Measurements from ENCODE around the gene INPP4B.

Gene INPP4B

GRCh38 chr4:142846108-142846728 lies at the start of gene INPP4B:
Gene INPP4B, minus strand, starts transcription at chr4:142846301.
- DNase-seq, result peak in 1 of 2 experiments; percentile 42

- no peak for DNase-seq
Measured at GRCh38 chr4:142893012-142893411, 46.9 kb upstream of the INPP4B start.

DNA sequence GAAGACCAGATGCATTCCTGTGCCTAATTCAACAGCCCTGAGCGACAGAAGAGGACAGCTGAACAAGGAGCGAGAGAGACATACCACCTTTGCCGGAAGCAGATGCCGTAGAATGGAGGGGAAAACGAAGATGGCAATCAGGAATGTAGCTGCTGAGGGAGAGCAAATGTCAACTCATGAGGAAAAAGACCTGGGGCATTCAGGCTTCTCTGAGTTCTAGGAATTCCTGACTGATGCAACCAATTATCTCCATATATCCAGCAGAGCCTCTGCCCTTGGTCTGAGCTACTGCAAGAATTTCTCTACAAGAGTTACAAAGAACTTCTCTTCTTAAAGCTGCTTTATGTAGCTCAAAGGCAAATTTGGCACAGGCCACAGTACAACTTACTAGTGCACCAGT lies 40.5 kb upstream of the INPP4B start:
- no peak for DNase-seq

DNA sequence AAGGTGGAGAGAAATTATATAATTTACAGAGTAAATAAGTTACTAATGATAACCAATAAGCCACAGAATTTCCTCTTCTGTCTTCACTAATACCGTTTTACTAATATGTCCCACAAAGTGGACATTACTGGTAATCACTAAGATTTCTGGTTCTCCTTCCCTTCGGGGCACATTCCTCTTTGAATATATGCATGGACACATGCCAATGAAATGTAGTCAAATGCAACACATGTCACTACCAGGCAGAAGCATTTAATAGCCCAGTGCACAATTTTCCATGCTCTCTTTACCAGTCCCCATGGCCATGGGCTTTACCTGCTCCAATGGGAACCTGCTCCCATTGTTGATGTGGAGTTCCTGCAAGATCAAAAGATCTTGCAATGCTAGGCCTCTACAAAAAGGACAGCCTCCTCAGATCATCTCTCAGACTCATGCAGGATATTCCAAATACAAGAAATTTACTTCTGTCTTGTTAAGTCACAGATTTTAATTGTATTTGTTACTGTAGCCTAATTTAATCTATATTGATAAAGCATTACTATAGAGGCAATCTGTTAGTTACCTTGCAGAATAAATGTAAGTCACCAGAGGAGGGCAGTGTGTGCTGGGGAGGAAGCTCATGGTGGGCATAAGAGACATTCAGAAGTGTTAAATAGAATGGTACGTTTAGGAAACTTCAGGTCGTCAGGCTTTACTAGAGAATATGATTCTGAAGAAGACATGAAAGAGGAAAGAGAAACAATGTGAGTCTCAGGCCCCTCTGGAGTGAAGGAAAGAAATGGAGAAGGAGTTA lies 37.1 kb upstream of the INPP4B start:
- peak in 1 of 2 experiments; percentile 1 for DNase-seq

DNA sequence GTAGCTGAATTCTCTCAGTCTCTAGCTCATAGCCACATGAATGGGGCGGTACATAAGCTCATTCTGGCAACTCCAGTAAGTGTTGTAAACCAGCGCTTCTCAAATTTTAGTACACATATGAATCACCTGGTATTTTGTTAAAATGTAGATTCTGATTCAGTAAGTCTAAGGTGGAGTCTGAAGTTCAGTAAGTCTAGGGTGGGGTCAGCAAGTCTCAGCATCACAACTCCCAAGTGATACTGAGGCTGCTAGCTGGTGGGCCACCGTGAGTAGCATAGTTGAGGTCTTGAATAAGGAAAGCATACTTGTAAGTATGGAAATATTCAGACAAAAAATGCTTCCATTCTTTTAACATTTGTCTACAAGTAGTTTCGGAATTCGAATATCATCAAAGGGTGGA lies 36.1 kb upstream of the INPP4B start:
- no peak for DNase-seq

- no peak for DNase-seq
Measured at GRCh38 chr4:142881331-142881730, 35.2 kb upstream of the INPP4B start.

DNA sequence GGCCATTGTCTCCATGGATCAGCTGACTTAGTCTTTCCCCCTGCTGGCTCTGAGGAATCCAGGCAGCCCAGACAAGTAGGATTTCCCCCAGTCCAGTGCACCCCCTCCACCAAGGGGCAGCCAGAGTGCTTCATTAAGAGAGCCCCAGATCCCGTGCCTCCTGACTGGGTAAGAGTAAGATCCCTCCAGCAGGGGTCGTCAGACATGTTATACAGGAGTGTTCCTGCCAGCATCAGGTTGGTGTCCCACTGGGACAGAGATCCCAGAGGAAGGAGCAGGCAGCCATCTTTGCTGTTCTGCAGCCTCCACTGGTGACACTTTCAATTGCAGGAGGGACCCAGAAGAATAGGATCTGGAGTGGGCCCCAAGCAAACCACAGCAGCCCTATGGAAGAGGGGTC lies 29.0 kb upstream of the INPP4B start:
- no peak for DNase-seq

DNA sequence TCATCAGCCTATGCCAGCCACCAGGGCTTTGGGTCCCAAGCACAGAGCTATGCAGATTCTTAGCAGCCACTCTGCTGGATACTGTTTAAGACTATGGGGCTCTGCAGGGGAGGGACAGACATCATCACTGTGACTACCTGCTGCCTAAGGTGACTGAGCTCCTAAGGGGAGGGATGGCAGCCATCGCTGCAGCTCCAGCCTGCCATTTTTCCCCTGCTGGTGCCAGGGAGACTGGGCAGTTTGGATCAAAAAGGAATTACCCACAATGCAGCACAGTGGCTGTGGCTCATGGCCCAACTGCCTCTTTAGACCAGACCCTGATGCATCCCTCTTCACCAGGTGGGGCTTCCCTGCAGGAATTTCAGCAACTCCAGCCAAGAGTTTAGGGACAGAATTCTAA lies 28.6 kb upstream of the INPP4B start:
- no peak for DNase-seq

DNA sequence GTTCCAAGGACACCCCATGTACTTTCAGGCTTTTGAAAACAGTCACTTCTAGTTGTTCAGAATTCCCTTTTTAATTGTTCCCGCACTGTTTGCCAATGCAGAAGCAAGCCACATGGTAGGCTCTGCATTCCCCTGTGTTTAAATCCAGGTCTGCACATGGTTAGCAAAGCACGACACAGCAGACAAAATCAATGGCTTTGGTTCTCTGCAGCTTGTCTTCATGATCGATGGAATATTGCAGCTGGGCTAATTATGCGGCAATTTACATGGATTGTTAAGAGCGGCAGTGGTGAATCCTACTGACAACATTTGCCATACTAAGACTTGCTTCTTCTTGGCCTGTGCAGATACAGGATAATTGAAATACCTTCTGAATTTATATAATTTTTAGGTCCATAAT lies 20.6 kb upstream of the INPP4B start:
- no peak for DNase-seq

- no peak for DNase-seq
Measured at GRCh38 chr4:142861351-142861750, 15.2 kb upstream of the INPP4B start.

- DNase-seq, result no peak
Measured at GRCh38 chr4:142858965-142859364, 12.9 kb upstream of the INPP4B start.

DNA sequence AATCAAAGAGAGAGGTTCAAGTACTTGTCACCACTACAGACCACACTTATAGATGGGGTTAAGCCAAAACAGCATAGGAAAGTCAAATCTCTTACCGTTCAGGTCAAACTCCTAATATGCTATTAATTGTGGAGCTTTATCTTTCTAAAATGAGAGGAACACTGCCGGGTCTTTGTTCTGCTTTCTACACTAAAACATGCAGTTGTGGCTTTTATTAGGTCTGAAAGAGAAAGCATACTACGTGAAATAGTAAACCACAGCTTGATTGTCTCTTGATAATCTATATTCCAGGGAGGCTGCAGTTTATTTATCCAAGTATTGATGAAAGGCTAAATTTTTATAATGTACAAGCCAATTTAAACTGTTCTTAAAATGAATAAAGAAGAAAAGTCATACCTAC lies 12.3 kb upstream of the INPP4B start:
- DNase-seq, result no peak

DNA sequence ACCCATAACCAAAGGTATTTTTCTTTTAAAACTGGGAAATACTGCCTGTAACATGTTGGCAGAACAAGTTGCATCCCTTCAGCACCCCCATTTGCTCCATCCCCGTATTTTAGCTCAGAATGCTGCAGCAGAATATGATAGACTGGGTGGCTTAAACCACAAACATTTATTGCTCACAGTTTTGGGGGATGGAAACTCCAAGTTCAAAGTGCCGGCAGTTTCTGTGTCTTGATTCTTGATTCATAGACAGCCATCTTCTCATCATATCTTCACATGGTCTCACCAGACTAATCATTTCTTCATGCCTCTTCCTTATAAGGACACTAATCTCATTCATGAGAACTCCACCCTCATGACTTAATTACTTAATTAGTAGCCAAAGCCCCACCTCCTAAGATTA lies 10.5 kb upstream of the INPP4B start:
- DNase-seq, result no peak

DNA sequence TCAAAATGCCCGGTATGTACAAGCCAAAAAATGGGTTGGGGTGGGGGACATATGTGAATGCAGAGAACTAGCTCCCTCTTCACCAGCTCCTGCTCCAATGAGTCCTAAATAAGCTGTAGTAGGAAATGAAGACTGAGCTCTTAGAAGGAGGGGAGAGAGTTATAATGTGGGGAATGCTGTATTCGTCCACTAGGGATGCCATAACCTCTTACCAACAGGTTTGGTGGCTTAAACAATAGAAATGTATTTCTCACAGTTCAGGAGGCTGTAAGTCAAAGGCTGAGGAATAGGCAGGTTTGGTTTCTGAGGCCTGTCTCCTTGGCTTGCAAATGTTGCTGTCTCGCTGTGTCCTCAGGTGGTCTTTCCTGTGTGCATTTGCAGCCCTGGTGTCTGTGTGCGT lies 4.4 kb upstream of the INPP4B start:
- no peak for DNase-seq

DNA sequence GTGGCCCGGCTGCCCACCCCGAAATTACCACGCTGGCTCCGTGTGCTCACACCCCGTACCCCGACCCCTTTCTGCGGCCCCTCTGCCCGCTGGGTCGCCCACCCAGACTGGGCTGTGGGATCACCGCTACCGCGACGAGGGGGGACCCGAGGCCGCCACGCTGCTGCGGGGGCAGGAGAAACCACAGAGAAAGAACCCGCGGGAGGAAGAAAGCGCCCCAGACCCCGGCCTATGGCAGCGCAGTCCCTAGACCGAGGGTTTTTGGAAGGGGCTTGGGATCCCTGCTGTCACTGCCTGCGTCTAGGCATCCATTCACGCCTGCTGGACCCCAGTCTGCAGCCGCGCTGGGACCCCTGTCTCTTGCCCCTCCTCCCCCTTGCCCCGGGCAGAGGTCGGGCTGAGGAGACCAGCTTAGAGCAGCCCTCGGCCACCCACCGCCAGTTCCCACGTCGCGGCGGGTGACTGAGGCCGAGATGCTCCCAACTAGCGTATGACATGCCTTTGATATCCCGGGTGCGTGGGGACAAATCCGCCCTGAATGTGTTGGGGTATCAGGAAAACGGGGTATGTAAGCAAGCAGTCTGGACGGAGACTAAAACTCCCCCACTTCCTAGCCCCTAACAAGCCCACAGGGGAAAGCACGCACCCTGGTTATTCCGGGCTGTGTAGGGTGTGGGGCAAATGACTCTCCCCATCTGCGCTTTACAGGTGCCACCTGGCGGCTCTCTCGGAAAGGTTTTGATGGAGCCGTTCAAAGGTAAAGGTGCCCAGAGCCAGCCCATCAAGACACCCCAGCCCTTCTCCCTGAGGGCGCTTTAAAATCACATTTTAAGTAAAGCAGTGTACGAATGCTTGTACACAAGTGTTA lies 862 bp upstream of the INPP4B start:
- peak; percentile 24 to 50 for DNase-seq

GRCh38 chr4:142845293-142846107 lies 601 bp downstream of the INPP4B start:
- DNase-seq, result peak in 1 of 2 experiments; percentile 3

- no peak for DNase-seq
Measured at GRCh38 chr4:142844782-142845181, 1.3 kb downstream of the INPP4B start.

DNA sequence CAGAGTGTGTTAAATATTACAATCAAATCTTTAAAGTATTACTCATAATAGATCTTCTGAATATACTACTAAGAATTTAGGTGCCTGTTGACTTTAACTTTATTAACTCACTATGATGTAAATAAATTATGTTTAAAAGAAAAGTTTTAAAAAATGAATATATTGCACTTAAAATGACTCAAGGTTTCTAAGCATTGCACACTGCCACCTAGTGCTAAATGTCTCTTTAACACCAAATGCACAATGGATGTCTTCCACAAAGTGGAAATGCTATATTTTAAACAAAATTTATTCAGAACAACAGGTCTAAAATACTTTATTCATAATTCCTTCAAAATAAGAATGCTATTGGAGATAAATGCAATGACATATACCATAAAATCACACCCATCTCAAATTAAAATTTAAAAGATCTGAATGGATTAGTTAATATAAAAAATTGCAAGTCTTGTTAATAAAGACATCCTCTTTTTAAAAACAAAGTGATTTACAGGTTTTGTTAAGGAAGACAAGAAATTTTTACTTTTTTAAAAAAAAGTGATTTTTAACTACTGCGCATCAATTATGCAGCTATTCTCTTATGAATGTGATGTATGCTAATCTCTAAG lies 5.5 kb downstream of the INPP4B start:
- DNase-seq, result peak in 1 of 2 experiments; percentile 4

GRCh38 chr4:142838778-142839177 lies 7.3 kb downstream of the INPP4B start:
- no peak for DNase-seq

- no peak for DNase-seq
Measured at GRCh38 chr4:142832022-142832421, 14.1 kb downstream of the INPP4B start.

DNA sequence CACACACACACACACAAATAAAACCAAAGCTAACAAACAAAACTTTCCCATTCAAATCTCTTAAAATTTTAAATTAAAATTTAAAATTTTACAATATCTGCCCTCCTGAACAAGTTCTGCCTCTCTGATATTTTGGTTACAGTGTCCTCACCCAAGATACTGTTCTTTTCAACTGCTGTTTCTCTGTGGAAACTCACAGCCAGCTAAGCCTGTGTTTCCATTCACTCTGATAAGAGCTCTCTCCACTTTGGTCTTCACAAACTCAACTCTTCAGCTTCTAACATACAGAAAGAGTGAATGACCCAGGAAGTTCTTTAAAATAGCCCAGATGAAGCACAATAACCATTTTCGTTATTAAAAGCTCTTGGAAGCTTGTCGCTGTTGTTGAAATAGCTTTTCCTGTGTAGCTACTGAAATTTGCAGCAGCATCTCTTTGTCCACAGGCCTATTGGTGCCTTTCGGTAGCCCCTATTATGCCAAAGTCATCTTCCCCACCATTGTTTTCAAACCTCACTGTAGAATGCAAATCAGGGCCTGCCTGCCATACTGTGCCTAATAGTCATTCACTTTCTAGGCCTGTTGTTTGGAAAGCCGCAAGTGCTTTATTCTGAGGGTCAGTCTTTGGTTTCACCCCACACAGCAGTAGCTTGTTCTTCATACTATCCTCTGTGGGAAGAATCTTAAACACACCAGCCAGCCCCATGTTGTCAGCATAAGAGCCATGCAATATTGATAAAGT lies 19.4 kb downstream of the INPP4B start:
- DNase-seq, result no peak

GRCh38 chr4:142824368-142824767 lies 21.7 kb downstream of the INPP4B start:
- no peak for DNase-seq
